ENCODE results near the gene CANT1. TPM values are rescaled to one million over a fixed set of nuclear protein-coding genes. Genes with fewer than 3 reads are reported as not detected.
A peak's percentile ranks its signal among the peaks of the same experiment; 100 is the strongest.

CANT1 gene
- total RNA-seq, 1 donor from 2014 or later = 33.3 TPM

DNA sequence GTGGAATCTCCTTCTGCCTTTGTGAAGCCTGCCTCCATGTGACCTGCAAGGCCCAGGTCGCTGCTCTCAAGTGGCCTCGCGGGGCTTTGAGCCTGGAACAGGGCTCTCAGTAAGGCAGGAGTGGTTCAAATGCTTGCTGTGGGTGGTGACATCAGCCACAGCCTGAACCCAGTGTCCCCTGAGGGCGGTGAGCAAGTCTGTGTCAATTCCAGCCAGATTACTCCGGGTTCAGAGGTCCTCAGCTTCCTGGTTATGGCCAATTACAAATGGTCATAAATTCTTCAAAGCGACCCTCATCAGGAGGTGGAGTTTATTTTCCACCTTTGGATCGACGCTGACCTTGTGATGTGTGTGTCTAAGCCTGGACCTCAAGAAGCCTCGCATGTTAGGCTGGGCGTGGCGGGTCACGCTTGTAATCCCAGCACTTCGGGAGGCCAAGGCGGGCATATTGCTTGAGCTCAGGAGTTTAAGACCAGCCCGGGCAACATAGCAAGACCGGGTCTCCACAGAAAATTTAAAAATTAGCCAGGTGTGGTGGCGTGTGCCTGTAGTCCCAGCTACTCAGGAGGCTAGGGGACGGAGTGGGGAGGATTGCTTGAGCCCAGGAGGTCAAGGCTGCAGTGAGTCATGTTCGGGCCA, 47.1 kb downstream of the CANT1 start:
- Mint-ChIP-seq H3K36me3 (ENCODE audit: unreplicated experiment) (no peaks in the 10 kb centered on the region), H3K4me3 (ENCODE audit: unreplicated experiment) (no peak overlapping the region), H3K27me3 (ENCODE audit: unreplicated experiment) (peaks cover 7% of the 10 kb centered on the region), H3K4me1 (ENCODE audit: low read depth, unreplicated experiment) (peaks cover 8% of the 10 kb centered on the region), H3K27ac (ENCODE audit: unreplicated experiment) (peak overlapping the region; percentile 38), H3K9me3 (ENCODE audit: unreplicated experiment) (peaks cover 5% of the 10 kb centered on the region)
- DNase-seq = peak; percentile 59
- TF ChIP-seq, protein P1, sequence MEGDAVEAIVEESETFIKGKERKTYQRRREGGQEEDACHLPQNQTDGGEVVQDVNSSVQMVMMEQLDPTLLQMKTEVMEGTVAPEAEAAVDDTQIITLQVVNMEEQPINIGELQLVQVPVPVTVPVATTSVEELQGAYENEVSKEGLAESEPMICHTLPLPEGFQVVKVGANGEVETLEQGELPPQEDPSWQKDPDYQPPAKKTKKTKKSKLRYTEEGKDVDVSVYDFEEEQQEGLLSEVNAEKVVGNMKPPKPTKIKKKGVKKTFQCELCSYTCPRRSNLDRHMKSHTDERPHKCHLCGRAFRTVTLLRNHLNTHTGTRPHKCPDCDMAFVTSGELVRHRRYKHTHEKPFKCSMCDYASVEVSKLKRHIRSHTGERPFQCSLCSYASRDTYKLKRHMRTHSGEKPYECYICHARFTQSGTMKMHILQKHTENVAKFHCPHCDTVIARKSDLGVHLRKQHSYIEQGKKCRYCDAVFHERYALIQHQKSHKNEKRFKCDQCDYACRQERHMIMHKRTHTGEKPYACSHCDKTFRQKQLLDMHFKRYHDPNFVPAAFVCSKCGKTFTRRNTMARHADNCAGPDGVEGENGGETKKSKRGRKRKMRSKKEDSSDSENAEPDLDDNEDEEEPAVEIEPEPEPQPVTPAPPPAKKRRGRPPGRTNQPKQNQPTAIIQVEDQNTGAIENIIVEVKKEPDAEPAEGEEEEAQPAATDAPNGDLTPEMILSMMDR (IDR thresholded peaks at IDR 0.05; ENCODE audit: partially characterized antibody, unreplicated experiment) = no peak

DNA sequence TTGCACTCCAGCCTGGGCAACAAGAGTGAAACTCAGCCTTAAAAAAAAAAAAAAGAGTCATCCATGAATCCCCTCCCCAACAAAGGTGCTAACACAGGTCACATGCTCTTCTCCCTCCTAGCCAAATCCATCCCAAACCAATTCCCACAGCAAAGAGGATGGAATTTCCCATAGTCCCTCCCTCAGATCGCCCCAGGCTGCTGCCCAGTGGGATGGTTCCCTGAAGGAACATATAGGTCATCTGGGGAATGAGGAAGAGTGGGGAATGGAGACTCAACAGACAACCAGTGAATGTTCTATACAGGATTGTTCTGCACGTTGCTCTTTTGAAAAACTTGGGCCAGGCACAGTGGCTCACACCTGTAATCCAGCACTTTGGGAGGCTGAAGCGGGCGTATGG, 48.0 kb downstream of the CANT1 start:
- DNase-seq = no peak
- Mint-ChIP-seq H3K4me1 (ENCODE audit: low read depth, unreplicated experiment) (peaks cover 8% of the 10 kb centered on the region), H3K27ac (ENCODE audit: unreplicated experiment) (peak overlapping the region; percentile 38), H3K27me3 (ENCODE audit: unreplicated experiment) (peaks cover 7% of the 10 kb centered on the region), H3K9me3 (ENCODE audit: unreplicated experiment) (peaks cover 5% of the 10 kb centered on the region), H3K36me3 (ENCODE audit: unreplicated experiment) (no peaks in the 10 kb centered on the region), H3K4me3 (ENCODE audit: unreplicated experiment) (no peak overlapping the region)
- TF ChIP-seq, protein P1 (IDR thresholded peaks at IDR 0.05; ENCODE audit: partially characterized antibody, unreplicated experiment) = no peak

DNA sequence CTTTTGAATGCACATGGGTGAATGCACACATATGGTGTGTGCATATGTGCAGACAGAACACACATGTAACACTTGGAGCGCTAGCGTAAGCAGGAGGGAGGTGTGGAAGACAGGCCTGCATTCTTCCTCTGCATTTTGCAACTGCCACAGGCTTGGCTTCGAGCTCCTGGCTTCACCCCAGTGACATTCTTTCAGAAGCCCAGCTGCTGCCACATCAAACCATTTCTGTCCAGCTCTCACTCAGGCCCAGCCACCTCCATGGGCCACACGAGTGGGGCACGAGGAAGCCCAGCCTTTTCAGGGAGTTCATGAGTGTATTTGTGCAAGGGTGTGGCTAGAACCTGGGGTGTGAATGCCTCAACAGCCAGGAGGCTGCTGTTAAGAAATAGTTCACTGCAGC, 48.6 kb downstream of the CANT1 start:
- TF ChIP-seq, protein P1 (IDR thresholded peaks at IDR 0.05; ENCODE audit: partially characterized antibody, unreplicated experiment) = no peak
- Mint-ChIP-seq H3K4me3 (ENCODE audit: unreplicated experiment) (no peak overlapping the region), H3K4me1 (ENCODE audit: low read depth, unreplicated experiment) (peaks cover 8% of the 10 kb centered on the region), H3K36me3 (ENCODE audit: unreplicated experiment) (no peaks in the 10 kb centered on the region), H3K9me3 (ENCODE audit: unreplicated experiment) (peaks cover 5% of the 10 kb centered on the region), H3K27ac (ENCODE audit: unreplicated experiment) (peak overlapping the region; percentile 52), H3K27me3 (ENCODE audit: unreplicated experiment) (peaks cover 7% of the 10 kb centered on the region)
- no peak for DNase-seq

DNA sequence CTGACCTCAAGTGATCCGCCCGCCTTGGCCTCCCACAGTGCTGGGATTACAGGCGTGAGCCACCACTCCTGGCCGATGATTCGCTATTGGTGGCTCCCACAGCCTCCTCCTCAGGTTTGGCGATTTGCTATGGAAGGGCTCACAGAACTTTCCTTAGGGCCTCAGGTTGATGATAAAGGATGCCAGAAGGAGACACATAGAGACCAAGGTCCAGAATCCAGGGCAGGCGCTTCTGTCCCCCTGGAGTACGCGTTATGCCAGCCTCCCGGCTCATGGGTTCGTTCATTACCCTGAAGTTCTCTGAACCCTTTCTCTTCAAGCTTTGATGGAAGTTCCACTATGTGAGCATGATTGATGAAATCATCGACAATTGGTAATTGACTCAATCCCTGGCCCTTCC, 49.8 kb downstream of the CANT1 start:
- peaks cover 11% of the 10 kb centered on the region for H3K27me3 Mint-ChIP-seq (ENCODE audit: unreplicated experiment)
- peaks cover 12% of the 10 kb centered on the region for H3K4me1 Mint-ChIP-seq (ENCODE audit: low read depth, unreplicated experiment)
- no peak for DNase-seq
- no peak overlapping the region for H3K4me3 Mint-ChIP-seq (ENCODE audit: unreplicated experiment)
- H3K9me3 Mint-ChIP-seq (ENCODE audit: unreplicated experiment) = peaks cover 6% of the 10 kb centered on the region
- no peaks in the 10 kb centered on the region for H3K36me3 Mint-ChIP-seq (ENCODE audit: unreplicated experiment)
- TF ChIP-seq, protein P1 (IDR thresholded peaks at IDR 0.05; ENCODE audit: partially characterized antibody, unreplicated experiment) = no peak
- H3K27ac Mint-ChIP-seq (ENCODE audit: unreplicated experiment) = no peak overlapping the region

DNA sequence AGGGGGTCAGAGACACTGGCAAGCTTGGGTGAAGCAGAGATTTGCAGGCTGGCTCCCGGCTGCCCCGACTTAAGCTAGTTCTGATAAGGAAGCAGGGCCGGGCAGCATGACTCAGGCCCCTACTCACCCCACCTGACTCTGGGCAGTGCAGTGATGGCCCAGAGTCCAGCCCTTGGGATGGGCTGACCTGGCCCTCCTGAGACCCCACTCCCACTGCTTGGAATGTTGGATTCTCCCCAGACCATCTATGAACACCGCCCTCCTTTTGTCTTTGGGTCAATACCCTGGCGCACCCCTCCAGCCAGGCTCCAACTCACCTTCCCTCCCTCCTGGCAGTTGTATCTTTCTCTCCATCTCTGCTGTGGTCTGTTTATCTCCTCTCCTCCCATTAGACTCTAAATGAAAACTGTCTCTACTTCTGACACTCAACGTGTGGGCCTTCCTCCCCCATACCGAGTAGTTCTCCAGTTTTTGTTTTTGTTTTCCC, 50.9 kb downstream of the CANT1 start:
- Mint-ChIP-seq H3K27me3 (ENCODE audit: unreplicated experiment) (peaks cover 12% of the 10 kb centered on the region), H3K4me1 (ENCODE audit: low read depth, unreplicated experiment) (peaks cover 19% of the 10 kb centered on the region)

More for the DNA sequence above, 50.9 kb downstream of the CANT1 start:
- TF ChIP-seq, protein P1 (IDR thresholded peaks at IDR 0.05; ENCODE audit: partially characterized antibody, unreplicated experiment) = no peak
- no peak for DNase-seq
- Mint-ChIP-seq H3K27ac (ENCODE audit: unreplicated experiment) (no peak overlapping the region), H3K9me3 (ENCODE audit: unreplicated experiment) (peaks cover 7% of the 10 kb centered on the region), H3K36me3 (ENCODE audit: unreplicated experiment) (no peaks in the 10 kb centered on the region), H3K4me3 (ENCODE audit: unreplicated experiment) (no peak overlapping the region)

Data from glutamatergic neuron (in vitro differentiated cells).